ENCODE results near the gene NUTM2G.
A peak's percentile ranks its signal among the peaks of the same experiment; 100 is the strongest.
"Not testable (repeated sequence)": the region's sequence is repeated elsewhere in the genome, so short reads cannot be mapped to it uniquely, and the experiment has no call there.

The NUTM2G gene

DNA sequence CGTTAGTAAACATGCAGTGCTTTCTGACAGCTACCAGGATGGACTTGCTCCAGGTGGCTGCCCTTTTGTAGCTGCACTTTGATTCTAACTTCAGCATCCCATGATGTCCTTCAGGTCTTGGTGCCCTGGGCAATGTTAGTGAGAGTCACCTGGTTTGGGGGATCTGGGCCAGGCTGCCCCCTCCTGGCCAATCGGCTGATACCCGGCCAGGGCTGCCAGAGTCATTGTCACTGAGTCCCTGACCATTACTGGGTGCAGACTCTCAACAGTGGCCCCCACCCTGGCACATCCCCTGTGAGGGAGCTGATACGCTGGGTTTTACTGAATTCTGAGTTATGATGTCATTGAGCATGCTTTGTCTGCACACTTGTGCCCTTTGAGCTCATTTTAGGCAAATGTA is 13.5 kb downstream of the NUTM2G start:
- H3K27ac ChIP-seq; H3K9me3 ChIP-seq (ENCODE audit: severe bottlenecking); H3K4me3 ChIP-seq (ENCODE audit: low read depth, low read length); DNase-seq; H3K27me3 ChIP-seq (ENCODE audit: insufficient read depth, low read depth, severe bottlenecking); H3K36me3 ChIP-seq: not testable (repeated sequence)

DNA sequence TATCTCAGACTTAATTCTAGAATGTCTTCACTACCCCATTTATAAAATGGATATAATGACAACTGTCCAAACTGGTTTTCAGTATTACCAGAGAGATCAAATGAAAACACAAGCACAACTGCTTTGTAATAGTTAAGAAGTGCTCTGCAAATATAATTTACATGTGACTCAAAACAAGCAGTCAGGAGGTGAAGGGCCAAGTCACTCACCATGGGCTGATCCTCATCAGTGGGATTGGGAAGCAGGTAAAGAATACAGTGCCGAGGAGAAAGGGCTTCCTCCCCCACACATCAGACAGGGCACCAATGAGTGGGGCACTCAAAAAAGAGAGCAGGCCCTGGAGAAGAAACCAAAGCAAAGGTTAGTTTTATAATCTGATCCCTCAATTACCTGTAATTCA is 20.7 kb downstream of the NUTM2G start:
- DNase-seq; H3K36me3 ChIP-seq; H3K9me3 ChIP-seq (ENCODE audit: severe bottlenecking); H3K27ac ChIP-seq; H3K4me3 ChIP-seq (ENCODE audit: low read depth, low read length); H3K27me3 ChIP-seq (ENCODE audit: insufficient read depth, low read depth, severe bottlenecking): not testable (repeated sequence)

DNA sequence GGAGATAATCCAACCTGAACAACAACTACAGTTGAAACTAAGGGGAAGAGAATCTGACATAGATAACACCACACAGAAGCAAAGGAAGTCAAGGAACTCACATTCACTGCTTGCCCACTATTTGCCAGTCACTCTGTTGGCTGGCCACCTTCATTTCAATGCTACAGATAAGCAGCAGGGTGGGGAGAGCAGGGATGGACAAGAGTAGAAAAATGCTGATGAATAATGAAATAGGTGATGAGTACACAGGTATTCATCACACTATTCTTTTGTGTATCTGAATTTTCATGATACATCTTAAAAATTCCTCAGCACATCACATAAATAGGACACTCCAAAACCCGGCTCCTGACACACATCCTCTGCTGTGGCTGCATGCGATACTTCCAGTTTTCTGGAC is 21.9 kb downstream of the NUTM2G start:
- DNase-seq; H3K9me3 ChIP-seq (ENCODE audit: severe bottlenecking); H3K27me3 ChIP-seq (ENCODE audit: insufficient read depth, low read depth, severe bottlenecking); H3K27ac ChIP-seq; H3K36me3 ChIP-seq; H3K4me3 ChIP-seq (ENCODE audit: low read depth, low read length): not testable (repeated sequence)

DNA sequence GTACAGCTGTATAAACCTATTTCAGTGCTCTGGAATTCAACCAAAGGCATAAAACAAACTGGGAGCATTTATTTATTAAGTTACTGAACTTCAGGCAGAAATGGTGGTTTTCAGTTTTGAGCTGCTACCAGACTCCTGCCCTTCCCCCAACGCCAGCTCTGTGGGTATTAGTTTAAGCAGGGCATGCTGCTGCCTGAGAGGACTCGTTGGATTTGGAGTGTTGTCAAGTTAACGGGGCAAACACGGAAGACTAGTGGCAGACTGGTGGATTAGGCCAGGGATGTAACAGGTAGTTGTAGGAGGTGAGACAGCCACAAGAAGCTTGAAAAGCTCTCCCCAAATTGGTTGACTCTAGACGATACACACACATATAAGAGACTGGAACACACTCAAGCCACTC is 38.9 kb downstream of the NUTM2G start:
- H3K27ac ChIP-seq; H3K9me3 ChIP-seq (ENCODE audit: severe bottlenecking); H3K27me3 ChIP-seq (ENCODE audit: insufficient read depth, low read depth, severe bottlenecking); H3K36me3 ChIP-seq; H3K4me3 ChIP-seq (ENCODE audit: low read depth, low read length): not testable (repeated sequence)
- DNase-seq, result peak; percentile 88

DNA sequence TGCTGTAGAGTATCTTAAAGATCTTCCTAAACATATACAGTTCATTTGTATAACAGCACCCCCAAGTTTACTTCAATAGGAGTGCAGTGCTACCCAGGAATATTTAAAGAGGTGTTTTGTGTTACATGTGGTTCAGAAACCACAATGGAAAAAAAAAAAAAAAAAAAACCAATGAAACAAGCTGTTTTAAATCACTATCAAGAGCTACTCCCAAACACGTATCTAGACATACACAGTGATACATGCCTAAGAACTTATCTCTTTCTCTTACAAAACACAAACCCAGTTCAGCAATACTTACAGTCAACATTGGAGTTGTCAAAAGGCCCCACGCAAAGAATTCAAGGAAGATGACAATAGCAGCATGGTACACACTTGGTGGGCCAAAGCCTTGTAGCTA is 43.9 kb downstream of the NUTM2G start:
- H3K27me3 ChIP-seq (ENCODE audit: insufficient read depth, low read depth, severe bottlenecking); H3K36me3 ChIP-seq; H3K9me3 ChIP-seq (ENCODE audit: severe bottlenecking); H3K4me3 ChIP-seq (ENCODE audit: low read depth, low read length); DNase-seq; H3K27ac ChIP-seq: not testable (repeated sequence)

DNA sequence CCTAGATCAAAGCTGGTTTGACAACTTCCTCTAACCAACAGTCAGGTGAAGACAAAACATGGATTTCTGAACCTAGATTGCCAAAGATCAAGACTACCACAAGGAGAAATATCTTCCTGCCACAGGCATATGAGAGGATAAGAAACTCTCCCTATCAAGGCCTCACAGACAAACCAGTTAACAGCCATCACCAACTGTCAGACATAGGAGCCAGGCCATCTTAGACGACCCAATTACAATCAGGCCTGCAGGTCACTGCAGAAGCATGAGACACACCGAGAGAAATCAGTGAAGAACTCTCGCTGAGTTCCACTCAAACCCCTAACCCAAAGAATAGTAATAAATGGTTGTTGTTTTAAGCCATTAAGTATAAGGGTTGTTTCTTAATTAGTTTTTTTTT is 45.4 kb downstream of the NUTM2G start:
- not testable (repeated sequence) for H3K36me3 ChIP-seq; H3K9me3 ChIP-seq (ENCODE audit: severe bottlenecking); DNase-seq; H3K27me3 ChIP-seq (ENCODE audit: insufficient read depth, low read depth, severe bottlenecking); H3K4me3 ChIP-seq (ENCODE audit: low read depth, low read length); H3K27ac ChIP-seq

DNA sequence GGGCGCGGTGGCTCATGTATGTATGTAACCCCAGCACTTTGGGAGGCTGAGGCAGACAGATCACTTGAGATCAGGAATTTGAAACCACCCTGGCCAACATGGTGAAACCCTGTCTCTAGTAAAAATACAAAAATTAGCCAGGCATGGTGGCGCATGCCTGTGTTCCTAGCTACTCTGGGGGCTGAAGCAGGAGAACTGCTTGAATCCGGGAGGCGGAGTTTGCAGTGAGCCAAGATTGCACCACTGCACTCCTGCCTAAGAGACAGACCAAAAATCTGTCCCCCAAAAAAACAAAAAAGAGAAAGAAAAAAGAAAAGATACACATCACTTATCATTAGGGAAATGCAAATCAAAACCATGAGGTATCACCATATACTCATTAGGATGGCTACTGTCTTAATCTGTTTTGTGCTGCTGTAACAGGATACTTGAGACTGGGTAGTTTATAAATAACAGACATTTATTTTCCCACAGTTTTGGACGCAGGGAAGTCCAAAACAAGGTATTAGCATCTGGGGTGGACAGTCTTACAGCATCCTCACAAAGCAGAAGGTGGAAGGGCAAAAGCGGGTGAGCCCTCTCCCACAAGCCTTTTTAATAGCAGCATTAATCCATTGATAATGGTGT is 55.0 kb downstream of the NUTM2G start:
- H3K27ac ChIP-seq; H3K4me3 ChIP-seq (ENCODE audit: low read depth, low read length); H3K27me3 ChIP-seq (ENCODE audit: insufficient read depth, low read depth, severe bottlenecking); H3K36me3 ChIP-seq; DNase-seq; H3K9me3 ChIP-seq (ENCODE audit: severe bottlenecking): not testable (repeated sequence)

DNA sequence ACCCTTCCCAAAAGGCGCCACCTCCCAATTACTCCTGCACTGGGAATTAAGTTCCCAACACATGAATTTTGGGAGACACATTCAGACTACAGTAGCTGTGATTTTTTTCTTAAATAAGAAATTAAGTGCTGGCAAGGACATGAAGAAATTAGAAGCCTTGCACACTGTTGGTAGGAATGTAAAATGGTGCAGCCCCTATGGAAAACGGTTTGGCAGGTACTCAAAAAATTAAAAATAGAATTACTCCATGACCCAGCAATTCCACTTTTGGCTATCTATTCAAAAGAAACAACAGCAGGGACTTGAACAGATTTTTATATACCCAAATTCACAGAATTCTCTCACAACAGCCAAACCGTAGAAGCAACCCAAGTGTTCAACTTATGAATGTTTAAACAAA is 55.5 kb downstream of the NUTM2G start:
- not testable (repeated sequence) for H3K27ac ChIP-seq; H3K4me3 ChIP-seq (ENCODE audit: low read depth, low read length); H3K9me3 ChIP-seq (ENCODE audit: severe bottlenecking); DNase-seq; H3K27me3 ChIP-seq (ENCODE audit: insufficient read depth, low read depth, severe bottlenecking); H3K36me3 ChIP-seq

DNA sequence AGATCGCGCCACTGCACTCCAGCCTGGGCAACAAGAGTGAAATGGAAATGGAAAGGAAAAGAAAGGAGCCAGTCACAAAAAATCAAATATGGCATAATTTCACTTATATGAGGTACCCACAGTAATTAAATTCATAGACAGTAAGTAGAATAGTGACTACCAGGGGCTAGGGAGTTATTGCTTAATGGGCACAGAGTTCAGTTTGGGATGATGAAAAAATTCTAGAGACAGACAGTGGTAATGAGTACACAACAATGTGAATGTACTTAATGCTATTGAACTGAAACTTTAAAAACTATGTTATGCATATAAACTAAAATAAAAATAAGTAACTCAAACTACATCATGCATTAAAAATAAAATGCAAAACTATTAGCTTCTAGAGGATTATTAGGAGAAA is 56.2 kb downstream of the NUTM2G start:
- not testable (repeated sequence) for H3K27ac ChIP-seq; H3K4me3 ChIP-seq (ENCODE audit: low read depth, low read length); DNase-seq; H3K36me3 ChIP-seq; H3K9me3 ChIP-seq (ENCODE audit: severe bottlenecking); H3K27me3 ChIP-seq (ENCODE audit: insufficient read depth, low read depth, severe bottlenecking)

Data from WERI-Rb-1 (cell line).